A549 (cell line): ENCODE results near the gene TIMM10. TPM values are rescaled to one million over a fixed set of nuclear protein-coding genes. Genes with fewer than 3 reads are reported as not detected.

Source experiments
- ATAC-seq, 2 experiments: fragments of 200-7000 bp in 1 of 2; fragments of >200 bp in 1 of 2; cut with Nextera tagmentation in 1 of 2; cut with Tn5 transposase in 1 of 2; 3 replicates each; pipeline versions ENCODE4 v1.8.0 to v1.9.1; 2018 to 2020; ENCODE audit warnings: mild to moderate bottlenecking in 1 of 2, moderate library complexity in 1 of 2
- CTCF ChIA-PET: fragments of 300-600 bp; sonication (Branson Sonifier 250); formaldehyde crosslinking; extraction: SDS; loops from one replicate; lab custom pipeline; 2021; ENCODE audit warnings: antibody characterized with exemption, inconsistent platforms; lab: Yijun Ruan, JAX
- POLR2A ChIA-PET: fragments of 350-600 bp; formaldehyde crosslinking; extraction: SDS; loops from one replicate; lab custom pipeline; 2021; ENCODE audit warnings: antibody characterized with exemption, inconsistent platforms; lab: Yijun Ruan, JAX
- DNase-seq, 2 experiments: peaks; one replicate each; pipeline versions ENCODE4 v3.0.0 to v3.0.0-alpha.2; 2011 to 2016; ENCODE audit warnings: low read depth in 1 of 2, low spot score in 1 of 2
- FAIRE-seq: peaks from 2 replicates; lab custom pipeline; 2011; peaks lifted over from hg19 to GRCh38; lab: Jason Lieb, UNC
- H3K27ac ChIP-seq, 2 experiments: fragments of >200 bp; sonication (Bioruptor Twin); formaldehyde crosslinking; 3 replicates each; pipeline ENCODE4 v1.5.1; 2016 to 2017
- H3K4me1 ChIP-seq: fragments of >200 bp; sonication (Bioruptor Twin); formaldehyde crosslinking; 3 replicates; pipeline ENCODE4 v1.6.1; 2016
- H3K4me2 ChIP-seq: fragments of >200 bp; sonication (Bioruptor Twin); formaldehyde crosslinking; 3 replicates; pipeline ENCODE4 v1.6.1; 2016
- H3K4me3 ChIP-seq: fragments of >200 bp; sonication (Bioruptor Twin); formaldehyde crosslinking; 3 replicates; pipeline ENCODE4 v1.5.1; 2016
- H3K9me3 ChIP-seq: fragments of >200 bp; sonication (Bioruptor Twin); formaldehyde crosslinking; 3 replicates; pipeline ENCODE4 v1.6.1; 2016
- BHLHE40 ChIP-seq: IDR thresholded peaks from 2 replicates; pipeline ENCODE4 v1.6.1; 2012; ENCODE audit warnings: low read depth, low read length, inconsistent platforms
- ESRRA ChIP-seq: fragments of 150-350 bp; IDR thresholded peaks from 2 replicates; pipeline ENCODE4 v1.6.1; 2014; ENCODE audit warnings: mild to moderate bottlenecking, low read length, borderline replicate concordance
- FOSL2 ChIP-seq, 2 experiments: fragments of 450-650 bp in 1 of 2; fragments of >200 bp in 1 of 2; sonication (Bioruptor Twin) in 1 of 2; formaldehyde crosslinking; IDR thresholded peaks; 2 replicates each; pipeline versions ENCODE4 v1.5.0 to v1.6.1; 2016 to 2020; ENCODE audit warnings: mild to moderate bottlenecking in 1 of 2, moderate library complexity in 1 of 2
- FOXS1 ChIP-seq: fragments of 250-450 bp; sonication (Bioruptor Pico); IDR thresholded peaks from 2 replicates; pipeline ENCODE4 v1.5.0; 2020; ENCODE audit warnings: mild to moderate bottlenecking, moderate library complexity
- HOXB5 ChIP-seq: fragments of 250-450 bp; sonication (Bioruptor Pico); IDR thresholded peaks from 2 replicates; pipeline ENCODE4 v1.5.0; 2020; ENCODE audit warnings: mild to moderate bottlenecking, moderate library complexity
- JUN ChIP-seq, 2 experiments: fragments of >200 bp; sonication (Bioruptor Twin); formaldehyde crosslinking; IDR thresholded peaks; 2 replicates in 1 of 2; 3 replicates in 1 of 2; pipeline ENCODE4 v1.6.1; 2016 to 2017
- KDM5A ChIP-seq: fragments of 200-600 bp; sonication (generic); IDR thresholded peaks from 2 replicates; pipeline ENCODE4 v1.6.1; 2016; ENCODE audit warnings: antibody characterized with exemption, mild to moderate bottlenecking
- MAZ ChIP-seq: fragments of 150-350 bp; IDR thresholded peaks from 2 replicates; pipeline ENCODE4 v1.6.1; 2014; ENCODE audit warnings: antibody characterized with exemption, low read depth, low read length, borderline replicate concordance
- NFE2L2 ChIP-seq: fragments of 150-350 bp; conservative IDR thresholded peaks from 2 replicates; pipeline ENCODE4 v1.6.1; 2014; ENCODE audit warnings: low read length
- NPAS2 ChIP-seq: fragments of 250-450 bp; sonication (Bioruptor Pico); IDR thresholded peaks from 2 replicates; pipeline ENCODE4 v1.8.0; 2022; ENCODE audit warnings: mild to moderate bottlenecking, moderate library complexity, borderline replicate concordance
- NR3C1 ChIP-seq: fragments of >200 bp; sonication (Bioruptor Twin); formaldehyde crosslinking; IDR thresholded peaks from 3 replicates; pipeline ENCODE4 v1.6.1; 2017
- RAD21 ChIP-seq, 2 experiments: fragments of >200 bp in 1 of 2; sonication (Bioruptor Twin) in 1 of 2; formaldehyde crosslinking in 1 of 2; IDR thresholded peaks in 1 of 2; conservative IDR thresholded peaks in 1 of 2; 2 replicates in 1 of 2; 3 replicates in 1 of 2; pipeline ENCODE4 v1.6.1; 2012 to 2018; ENCODE audit warnings: inconsistent platforms in 1 of 2
- RARB ChIP-seq: fragments of 250-450 bp; sonication (Bioruptor Pico); IDR thresholded peaks from 2 replicates; pipeline ENCODE4 v1.8.0; 2021; ENCODE audit warnings: mild to moderate bottlenecking, moderate library complexity
- RCOR1 ChIP-seq: fragments of 150-350 bp; IDR thresholded peaks from 2 replicates; pipeline ENCODE4 v1.6.1; 2014; ENCODE audit warnings: antibody characterized with exemption, low read length, low read depth
- RFX5 ChIP-seq: fragments of 450-650 bp; IDR thresholded peaks from 2 replicates; pipeline ENCODE4 v1.7.1; 2014; ENCODE audit warnings: antibody characterized with exemption, mild to moderate bottlenecking, moderate library complexity
- SMC3 ChIP-seq: fragments of >200 bp; sonication (Bioruptor Twin); formaldehyde crosslinking; IDR thresholded peaks from 3 replicates; pipeline ENCODE4 v1.6.1; 2018; ENCODE audit warnings: inconsistent platforms
- SREBF2 ChIP-seq: fragments of 450-650 bp; IDR thresholded peaks from 2 replicates; pipeline ENCODE4 v1.6.1; 2014; ENCODE audit warnings: mild to moderate bottlenecking, moderate library complexity
- ZSCAN20 ChIP-seq: fragments of 250-450 bp; sonication (Bioruptor Pico); IDR thresholded peaks from 2 replicates; pipeline ENCODE4 v1.8.0; 2022; ENCODE audit warnings: mild to moderate bottlenecking, moderate library complexity
- WGBS: methylation state at CpG from one replicate; pipeline ENCODE4 v1.1.6; 2017; ENCODE audit errors: missing lambda C conversion rate; 5-methylcytosine and 5-hydroxymethylcytosine counted together
- polyA plus RNA-seq, 4 experiments: library from polyadenylated mRNA; depleted of rRNA in 3 of 4; stranded (reverse); fragments of >200 nt; fragmentation: RNase III in 1 of 4; extraction: RNeasy Plus Mini Kit Qiagen cat#74134 plus additional on column Dnase treatment in 1 of 4; gene quantifications; 2 replicates in 3 of 4; 3 replicates in 1 of 4; pipeline ENCODE4 v1.2.3, GENCODE V29; 2011 to 2017
- TF ChIP-seq, protein P1 (sequence below): IDR thresholded peaks from 2 replicates; pipeline ENCODE4 v1.6.1; 2012
- TF ChIP-seq, protein P2 (sequence below): IDR thresholded peaks from 2 replicates; pipeline ENCODE4 v1.6.1; 2012
- TF ChIP-seq, protein P3 (sequence below): fragments of >200 bp; sonication (Bioruptor Twin); formaldehyde crosslinking; IDR thresholded peaks from 3 replicates; pipeline ENCODE4 v1.5.1; 2016
- TF ChIP-seq, protein P4 (sequence below): fragments of 250-450 bp; sonication (Bioruptor Pico); IDR thresholded peaks from 2 replicates; pipeline ENCODE4 v1.5.0; 2020; ENCODE audit warnings: low read depth, mild to moderate bottlenecking, moderate library complexity
- TF ChIP-seq, protein P5 (sequence below): IDR thresholded peaks from 2 replicates; pipeline ENCODE4 v1.6.1; 2012; ENCODE audit warnings: low read depth, borderline replicate concordance

TIMM10 gene
- polyA plus RNA-seq, 2 of the 4 experiments (the other 2 are of a cell fraction) = 179 to 248 TPM

DNA sequence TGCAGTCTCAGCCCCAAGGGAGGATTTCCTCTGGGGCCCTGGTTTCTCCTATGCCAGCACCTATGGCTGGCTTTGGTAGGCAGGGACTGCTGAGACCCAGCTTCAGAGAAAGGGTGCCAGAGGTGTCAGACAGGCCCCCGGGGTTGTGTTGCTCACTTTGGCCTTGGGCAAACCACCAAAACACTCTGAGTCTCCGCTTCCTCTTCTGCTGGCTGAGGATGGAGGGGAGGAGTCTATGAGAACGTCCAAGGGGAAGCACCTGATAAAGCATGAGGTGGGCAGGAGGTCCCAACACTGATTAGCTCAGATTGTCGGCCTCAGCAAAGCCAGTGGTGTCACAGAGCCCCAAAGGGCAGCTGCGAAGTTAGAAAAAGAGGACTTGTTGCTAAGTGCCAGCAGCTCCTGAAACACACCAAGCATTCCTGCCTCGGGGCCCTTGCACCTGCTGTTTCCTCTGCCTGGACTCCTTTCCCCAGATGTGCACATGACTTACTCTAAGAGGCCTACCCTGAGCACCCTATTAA is 17.4 kb upstream of the TIMM10 start:
- CTCF ChIA-PET = interaction anchor here (0.8 to 3.5 kb wide), 6 partner anchors 10 to 99 kb away, joined by 3 to 25 read pairs (median 4); partner anchors contain the start of gene UBE2L6
- no peak for FAIRE-seq

DNA sequence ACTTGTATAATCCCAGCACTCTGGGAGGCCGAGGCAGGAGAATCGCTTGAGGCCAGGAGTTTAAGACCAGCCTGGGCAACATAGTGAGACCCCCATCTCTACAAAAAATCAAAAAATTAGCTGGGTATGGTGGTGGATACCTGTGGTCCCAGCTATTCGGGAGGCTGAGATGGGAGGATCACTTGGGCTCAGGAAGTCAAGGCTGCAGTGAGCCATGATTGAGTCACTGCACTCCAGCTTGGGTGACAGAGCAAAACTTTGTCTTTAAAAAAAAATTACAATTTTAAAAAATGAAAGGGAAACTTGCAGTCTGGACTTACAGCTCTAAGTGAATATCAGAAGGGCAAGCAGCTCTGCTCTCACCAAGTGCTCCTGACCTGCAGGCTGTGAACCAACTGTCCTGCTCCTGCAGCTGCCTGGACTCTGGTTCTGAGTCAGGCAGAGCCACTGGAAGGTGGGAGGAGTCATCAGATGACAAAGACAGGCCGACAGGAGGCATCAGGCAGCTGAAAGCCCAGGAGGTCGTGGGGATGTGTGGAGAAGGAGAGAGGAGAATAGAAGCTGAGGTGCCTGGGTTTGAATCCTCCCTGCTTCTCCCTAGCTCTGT is 16.4 kb upstream of the TIMM10 start:
- peak; percentile 84 to 88 for ATAC-seq
- Histone ChIP-seq H3K4me1 (no peaks in the 10 kb centered on the region), H3K4me2 (no peak overlapping the region), H3K27ac (no peak overlapping the region), H3K4me3 (no peak overlapping the region)
- no peak for FAIRE-seq
- 49% methylated on average over 5 of the region's 5 CpGs for WGBS
- POLR2A ChIA-PET = no interaction called here
- CTCF ChIA-PET = interaction anchor here (0.7 to 3.5 kb wide), 10 partner anchors 10 to 100 kb away, joined by 3 to 25 read pairs (median 3); partner anchors contain the start of genes SMTNL1 and UBE2L6
- TF ChIP-seq, protein P1, sequence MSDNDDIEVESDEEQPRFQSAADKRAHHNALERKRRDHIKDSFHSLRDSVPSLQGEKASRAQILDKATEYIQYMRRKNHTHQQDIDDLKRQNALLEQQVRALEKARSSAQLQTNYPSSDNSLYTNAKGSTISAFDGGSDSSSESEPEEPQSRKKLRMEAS = no peak
- TF ChIP-seq ZSCAN20 (CRISPR knock-in tag) (no peak), BHLHE40 (no peak), KDM5A (no peak), ESRRA (no peak), RCOR1 (no peak)
- TF ChIP-seq, all 56 proteins: peak for 0
- peak; percentile 50 to 59 for DNase-seq
- no peaks in the 10 kb centered on the region for H3K9me3 ChIP-seq

More for the DNA sequence above, 17.4 kb upstream of the TIMM10 start:
- TF ChIP-seq RFX5 (no peak), JUN (IDR thresholded peaks at IDR 0.05) (no peak), RARB (CRISPR knock-in tag) (no peak), HOXB5 (no peak), NR3C1 (no peak), NPAS2 (CRISPR knock-in tag) (no peak), RCOR1 (no peak), RAD21 (conservative IDR thresholded peaks at IDR 0.05 in 1 of 2, IDR thresholded peaks at IDR 0.05 in 1 of 2) (no peak), ZSCAN20 (CRISPR knock-in tag) (no peak), FOXS1 (CRISPR knock-in tag) (no peak), NFE2L2 (no peak)
- TF ChIP-seq, protein P2, sequence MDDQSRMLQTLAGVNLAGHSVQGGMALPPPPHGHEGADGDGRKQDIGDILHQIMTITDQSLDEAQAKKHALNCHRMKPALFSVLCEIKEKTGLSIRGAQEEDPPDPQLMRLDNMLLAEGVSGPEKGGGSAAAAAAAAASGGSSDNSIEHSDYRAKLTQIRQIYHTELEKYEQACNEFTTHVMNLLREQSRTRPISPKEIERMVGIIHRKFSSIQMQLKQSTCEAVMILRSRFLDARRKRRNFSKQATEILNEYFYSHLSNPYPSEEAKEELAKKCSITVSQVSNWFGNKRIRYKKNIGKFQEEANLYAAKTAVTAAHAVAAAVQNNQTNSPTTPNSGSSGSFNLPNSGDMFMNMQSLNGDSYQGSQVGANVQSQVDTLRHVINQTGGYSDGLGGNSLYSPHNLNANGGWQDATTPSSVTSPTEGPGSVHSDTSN = no peak
- TF ChIP-seq, protein P3, sequence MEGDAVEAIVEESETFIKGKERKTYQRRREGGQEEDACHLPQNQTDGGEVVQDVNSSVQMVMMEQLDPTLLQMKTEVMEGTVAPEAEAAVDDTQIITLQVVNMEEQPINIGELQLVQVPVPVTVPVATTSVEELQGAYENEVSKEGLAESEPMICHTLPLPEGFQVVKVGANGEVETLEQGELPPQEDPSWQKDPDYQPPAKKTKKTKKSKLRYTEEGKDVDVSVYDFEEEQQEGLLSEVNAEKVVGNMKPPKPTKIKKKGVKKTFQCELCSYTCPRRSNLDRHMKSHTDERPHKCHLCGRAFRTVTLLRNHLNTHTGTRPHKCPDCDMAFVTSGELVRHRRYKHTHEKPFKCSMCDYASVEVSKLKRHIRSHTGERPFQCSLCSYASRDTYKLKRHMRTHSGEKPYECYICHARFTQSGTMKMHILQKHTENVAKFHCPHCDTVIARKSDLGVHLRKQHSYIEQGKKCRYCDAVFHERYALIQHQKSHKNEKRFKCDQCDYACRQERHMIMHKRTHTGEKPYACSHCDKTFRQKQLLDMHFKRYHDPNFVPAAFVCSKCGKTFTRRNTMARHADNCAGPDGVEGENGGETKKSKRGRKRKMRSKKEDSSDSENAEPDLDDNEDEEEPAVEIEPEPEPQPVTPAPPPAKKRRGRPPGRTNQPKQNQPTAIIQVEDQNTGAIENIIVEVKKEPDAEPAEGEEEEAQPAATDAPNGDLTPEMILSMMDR = no peak
- TF ChIP-seq, protein P4, sequence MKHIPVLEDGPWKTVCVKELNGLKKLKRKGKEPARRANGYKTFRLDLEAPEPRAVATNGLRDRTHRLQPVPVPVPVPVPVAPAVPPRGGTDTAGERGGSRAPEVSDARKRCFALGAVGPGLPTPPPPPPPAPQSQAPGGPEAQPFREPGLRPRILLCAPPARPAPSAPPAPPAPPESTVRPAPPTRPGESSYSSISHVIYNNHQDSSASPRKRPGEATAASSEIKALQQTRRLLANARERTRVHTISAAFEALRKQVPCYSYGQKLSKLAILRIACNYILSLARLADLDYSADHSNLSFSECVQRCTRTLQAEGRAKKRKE (CRISPR knock-in tag) = no peak
- Histone ChIP-seq H3K4me1 (no peaks in the 10 kb centered on the region), H3K4me3 (no peak overlapping the region), H3K9me3 (no peaks in the 10 kb centered on the region), H3K4me2 (no peak overlapping the region), H3K27ac (no peak overlapping the region)
- 44% methylated on average over 5 of the region's 6 CpGs for WGBS
- POLR2A ChIA-PET = no interaction called here
- ATAC-seq (no peak), DNase-seq (no peak)

DNA sequence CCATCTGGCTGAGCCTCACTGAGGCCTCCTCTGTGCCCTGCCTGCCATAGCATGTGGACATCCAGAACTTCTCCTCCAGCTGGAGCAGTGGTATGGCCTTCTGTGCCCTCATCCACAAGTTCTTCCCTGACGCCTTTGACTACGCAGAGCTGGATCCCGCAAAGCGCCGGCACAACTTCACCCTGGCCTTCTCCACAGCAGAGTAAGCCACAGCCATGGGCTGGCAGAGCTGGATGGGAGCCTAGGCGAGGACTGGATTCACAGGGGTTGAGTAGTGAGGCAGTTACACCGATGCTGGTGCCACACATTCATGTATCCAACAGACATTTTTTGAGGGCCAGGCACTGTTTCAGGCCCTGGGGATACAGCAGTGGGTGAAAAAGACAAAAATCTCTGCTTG is 15.9 kb upstream of the TIMM10 start:
- no peak for ATAC-seq
- ChIA-PET CTCF (interaction anchor here (0.7 to 3.5 kb wide), 8 partner anchors 9 to 101 kb away, joined by 3 to 25 read pairs (median 3); partner anchors contain the start of genes SMTNL1 and UBE2L6), POLR2A (no interaction called here)
- no peak overlapping the region for H3K27ac ChIP-seq
- H3K4me3 ChIP-seq = no peak overlapping the region
- TF ChIP-seq ZSCAN20 (CRISPR knock-in tag) (no peak), FOSL2 (IDR thresholded peaks at IDR 0.05) (no peak), FOSL2 (CRISPR knock-in tag; IDR thresholded peaks at IDR 0.05) (no peak), MAZ (no peak), SMC3 (no peak), SREBF2 (no peak)
- TF ChIP-seq, protein P5, sequence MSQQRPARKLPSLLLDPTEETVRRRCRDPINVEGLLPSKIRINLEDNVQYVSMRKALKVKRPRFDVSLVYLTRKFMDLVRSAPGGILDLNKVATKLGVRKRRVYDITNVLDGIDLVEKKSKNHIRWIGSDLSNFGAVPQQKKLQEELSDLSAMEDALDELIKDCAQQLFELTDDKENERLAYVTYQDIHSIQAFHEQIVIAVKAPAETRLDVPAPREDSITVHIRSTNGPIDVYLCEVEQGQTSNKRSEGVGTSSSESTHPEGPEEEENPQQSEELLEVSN = no peak
- FAIRE-seq = no peak
- H3K4me2 ChIP-seq = no peak overlapping the region
- no peaks in the 10 kb centered on the region for H3K9me3 ChIP-seq
- WGBS = 88% methylated on average over 7 of the region's 7 CpGs
- no peaks in the 10 kb centered on the region for H3K4me1 ChIP-seq
- DNase-seq = no peak
